Measurements from ENCODE around the gene KCNMB3. TPM values are rescaled to one million over a fixed set of nuclear protein-coding genes. Genes with fewer than 3 reads are reported as not detected.
A peak's percentile ranks its signal among the peaks of the same experiment; 100 is the strongest.

The KCNMB3 gene
- total and polyA plus RNA-seq, 2 of the 13 experiments (the other 11 are each of a cell fraction or from before 2014, with no cell fraction given): 4.3 to 7.1 TPM

- peak; percentile 44; the same call in 2 of the 3 replicates for ATAC-seq
- intact Hi-C loops (cut with micrococcal nuclease; ENCODE audit: unreplicated experiment) (no loop called here), in situ Hi-C loops (cut with HindIII; ENCODE audit: extremely low pct_ligation_motif_present, low pct_unique_long_range_greater_than_20kb) (no loop called here)
- H3K4me2 ChIP-seq (ENCODE audit: low read depth, low read length): peak overlapping the region; percentile 56
- no peaks in the 10 kb centered on the region for H4K20me1 ChIP-seq (ENCODE audit: insufficient read depth, low read length)
- no peak overlapping the region for H3K4me3 ChIP-seq (replicated peaks in 1 of 3; ENCODE audit: insufficient read depth in 1 of 3, low read depth in 2 of 3, low read length in 3 of 3)
- H3K9ac ChIP-seq (ENCODE audit: insufficient read depth, low read depth, low read length): no peak overlapping the region
- ChIA-PET POLR2A (no interaction called here), CTCF (ENCODE audit: low intra/inter-chr PET ratio, low total read pairs) (no interaction called here)
- BruUV-seq (replicated peaks): no TSS peak
- WGBS (ENCODE audit: low lambda C conversion rate): 4% methylated on average over 2 of the region's 2 CpGs
- no peak for FAIRE-seq
- no peaks in the 10 kb centered on the region for H3K36me3 ChIP-seq (replicated peaks in 1 of 2; ENCODE audit: control insufficient read depth in 1 of 2, insufficient read depth in 2 of 2, low read length in 2 of 2)
- H3K9me3 ChIP-seq (ENCODE audit: low read length): no peaks in the 10 kb centered on the region
- H3K27me3 ChIP-seq (ENCODE audit: control insufficient read depth in 1 of 2, insufficient read depth in 2 of 2, low read length in 2 of 2): no peaks in the 10 kb centered on the region
- peaks cover 23% of the 10 kb centered on the region for H3K4me1 ChIP-seq (ENCODE audit: insufficient read depth, low read length)
- no peaks in the 10 kb centered on the region for H3K79me2 ChIP-seq (ENCODE audit: insufficient read depth, low read length)
- peak overlapping the region; percentile 6 for H2AFZ ChIP-seq (ENCODE audit: low read length)
- peak; percentile 60 for DNase-seq (ENCODE audit: low spot score)
- no peak overlapping the region for H3K27ac ChIP-seq (ENCODE audit: extremely low read length, insufficient read depth, low read length)
- TF ChIP-seq EED (CRISPR knock-in tag; IDR thresholded peaks at IDR 0.05): no peak
- TF ChIP-seq TCF7 (IDR thresholded peaks at IDR 0.05; ENCODE audit: low read depth): peak; percentile 52
- TF ChIP-seq HNF1A (IDR thresholded peaks at IDR 0.05; ENCODE audit: low read depth): peak; percentile 37; the same call in 1 of the 2 replicates
- TF ChIP-seq HNF1A (CRISPR knock-in tag; IDR thresholded peaks at IDR 0.05; ENCODE audit: borderline replicate concordance): peak; percentile 53; the same call in 1 of the 2 replicates
- TF ChIP-seq PATZ1 (CRISPR knock-in tag; IDR thresholded peaks at IDR 0.05): 0 out of 2 replicates have a peak, but pooled peaks have one; percentile 12
- TF ChIP-seq ARID5B (CRISPR knock-in tag; IDR thresholded peaks at IDR 0.05): peak; percentile 17; the same call in 1 of the 2 replicates
- no peak for TF ChIP-seq ZSCAN5A (CRISPR knock-in tag; IDR thresholded peaks at IDR 0.05; ENCODE audit: borderline replicate concordance)
- TF ChIP-seq HMG20A (CRISPR knock-in tag; IDR thresholded peaks at IDR 0.05; ENCODE audit: borderline replicate concordance): peak; percentile 35; the same call in 1 of the 2 replicates
- 0 out of 2 replicates have a peak, but pooled peaks have one; percentile 9 for TF ChIP-seq FOSL2 (CRISPR knock-in tag; IDR thresholded peaks at IDR 0.05)
- no peak for TF ChIP-seq ZNF530 (CRISPR knock-in tag; IDR thresholded peaks at IDR 0.05; ENCODE audit: low read depth)
- peak in 1 of 2 experiments; percentile 52; a peak in 1 of 4 replicates for TF ChIP-seq EP300 (IDR thresholded peaks at IDR 0.05; ENCODE audit: low read depth in 2 of 2, low read length in 2 of 2)
- no peak for TF ChIP-seq EP300 (CRISPR knock-in tag; IDR thresholded peaks at IDR 0.05; ENCODE audit: borderline replicate concordance)
- TF ChIP-seq MED1 (CRISPR knock-in tag; IDR thresholded peaks at IDR 0.05): 0 out of 2 replicates have a peak, but pooled peaks have one; percentile 19
These were observed 41.5 kb upstream of the KCNMB3 start for GRCh38 chr3:179292450-179292849.

All from HepG2 (cell line).